ENCODE measurements around the gene RAB20.

Gene RAB20

GRCh38 chr13:110568612-110569011 is 7.1 kb upstream of the RAB20 start:
- no peak for TF ChIP-seq CTCF (conservative IDR thresholded peaks at IDR 0.05; ENCODE audit: low read depth, low read length)
- H3K79me2 ChIP-seq (ENCODE audit: insufficient read depth, low read depth): no peaks in the 10 kb centered on the region
- no peaks in the 10 kb centered on the region for H3K27me3 ChIP-seq (ENCODE audit: insufficient read depth, low read depth)
- H3K4me2 ChIP-seq: no peak overlapping the region
- no peaks in the 10 kb centered on the region for H3K36me3 ChIP-seq (ENCODE audit: insufficient read depth)
- H3K9ac ChIP-seq: no peak overlapping the region
- no peak overlapping the region for H2AFZ ChIP-seq (ENCODE audit: low read depth)
- H3K4me1 ChIP-seq (ENCODE audit: low read depth, poor library complexity, severe bottlenecking): no peaks in the 10 kb centered on the region
- no peak overlapping the region for H3K27ac ChIP-seq
- H3K4me3 ChIP-seq (IDR thresholded peaks at IDR 0.05; ENCODE audit: insufficient read depth, low read depth, low read length): no peak overlapping the region
- no peaks in the 10 kb centered on the region for H4K20me1 ChIP-seq (ENCODE audit: insufficient read depth)

GRCh38 chr13:110566171-110566570 is 4.6 kb upstream of the RAB20 start:
- no peak overlapping the region for H3K4me2 ChIP-seq
- H3K4me1 ChIP-seq (ENCODE audit: low read depth, poor library complexity, severe bottlenecking): no peaks in the 10 kb centered on the region
- no peak overlapping the region for H3K9ac ChIP-seq
- no peak overlapping the region for H3K4me3 ChIP-seq (IDR thresholded peaks at IDR 0.05; ENCODE audit: insufficient read depth, low read depth, low read length)
- no peak overlapping the region for H2AFZ ChIP-seq (ENCODE audit: low read depth)
- no peaks in the 10 kb centered on the region for H3K36me3 ChIP-seq (ENCODE audit: insufficient read depth)
- TF ChIP-seq CTCF (conservative IDR thresholded peaks at IDR 0.05; ENCODE audit: low read depth, low read length): no peak
- no peaks in the 10 kb centered on the region for H4K20me1 ChIP-seq (ENCODE audit: insufficient read depth)
- H3K79me2 ChIP-seq (ENCODE audit: insufficient read depth, low read depth): no peaks in the 10 kb centered on the region
- no peak overlapping the region for H3K27ac ChIP-seq
- H3K27me3 ChIP-seq (ENCODE audit: insufficient read depth, low read depth): no peaks in the 10 kb centered on the region

- H3K4me1 ChIP-seq (ENCODE audit: low read depth, poor library complexity, severe bottlenecking): no peaks in the 10 kb centered on the region
- no peak overlapping the region for H2AFZ ChIP-seq (ENCODE audit: low read depth)
- TF ChIP-seq CTCF (conservative IDR thresholded peaks at IDR 0.05; ENCODE audit: low read depth, low read length): no peak
- H3K79me2 ChIP-seq (ENCODE audit: insufficient read depth, low read depth): no peaks in the 10 kb centered on the region
- H3K4me3 ChIP-seq (IDR thresholded peaks at IDR 0.05; ENCODE audit: insufficient read depth, low read depth, low read length): no peak overlapping the region
- H3K27ac ChIP-seq: no peak overlapping the region
- H3K36me3 ChIP-seq (ENCODE audit: insufficient read depth): no peaks in the 10 kb centered on the region
- no peak overlapping the region for H3K9ac ChIP-seq
- H4K20me1 ChIP-seq (ENCODE audit: insufficient read depth): no peaks in the 10 kb centered on the region
- H3K27me3 ChIP-seq (ENCODE audit: insufficient read depth, low read depth): no peaks in the 10 kb centered on the region; the same call in 1 of the 2 replicates
- H3K4me2 ChIP-seq: no peak overlapping the region
Measured at GRCh38 chr13:110565296-110565695, 3.8 kb upstream of the RAB20 start.

GRCh38 chr13:110564472-110564985 is 3.0 kb upstream of the RAB20 start:
- no peak overlapping the region for H3K27ac ChIP-seq
- H4K20me1 ChIP-seq (ENCODE audit: insufficient read depth): no peaks in the 10 kb centered on the region
- H3K27me3 ChIP-seq (ENCODE audit: insufficient read depth, low read depth): no peaks in the 10 kb centered on the region; the same call in 1 of the 2 replicates
- TF ChIP-seq CTCF (conservative IDR thresholded peaks at IDR 0.05; ENCODE audit: low read depth, low read length): no peak
- no peaks in the 10 kb centered on the region for H3K4me1 ChIP-seq (ENCODE audit: low read depth, poor library complexity, severe bottlenecking)
- H3K4me3 ChIP-seq (IDR thresholded peaks at IDR 0.05; ENCODE audit: insufficient read depth, low read depth, low read length): no peak overlapping the region
- H3K9ac ChIP-seq: no peak overlapping the region
- no peaks in the 10 kb centered on the region for H3K79me2 ChIP-seq (ENCODE audit: insufficient read depth, low read depth)
- no peaks in the 10 kb centered on the region for H3K36me3 ChIP-seq (ENCODE audit: insufficient read depth)
- no peak overlapping the region for H3K4me2 ChIP-seq
- no peak overlapping the region for H2AFZ ChIP-seq (ENCODE audit: low read depth)
